Caco-2 (cell line): Measurements from ENCODE around the gene FOXF1. TPM values are rescaled to one million over a fixed set of nuclear protein-coding genes. Genes with fewer than 3 reads are reported as not detected.

Source experiments
- BruUV-seq: library from RNA; stranded (reverse); fragments of 400-500 nt; replicated peaks from 2 replicates; lab custom pipeline; 2021; lab: Mats Ljungman, UMichigan
- CTCF ChIA-PET: fragments of 300-600 bp; sonication (Branson Sonifier 250); formaldehyde crosslinking; loops from one replicate; lab custom pipeline; 2022; ENCODE audit warnings: antibody characterized with exemption; lab: Charles Lee
- POLR2A ChIA-PET: fragments of 300-600 bp; sonication (Branson Sonifier 250); formaldehyde crosslinking; loops from one replicate; lab custom pipeline; 2022; ENCODE audit warnings: antibody characterized with exemption; lab: Charles Lee
- DNase-seq, 2 experiments: peaks; one replicate each; pipeline versions ENCODE4 v3.0.0 to v3.0.0-alpha.2; 2020 to 2022
- H3K27me3 ChIP-seq: replicated peaks from 2 replicates; pipeline ENCODE4 v1.6.0; 2011; ENCODE audit warnings: low read length; ENCODE audit not compliant: control insufficient read depth, insufficient read depth
- H3K36me3 ChIP-seq: 2 replicates; pipeline ENCODE4 v1.5.1; 2011; ENCODE audit warnings: low read length; ENCODE audit not compliant: control insufficient read depth, insufficient read depth
- H3K4me1 ChIP-seq: fragments of 250-450 bp; sonication (Bioruptor Pico); 2 replicates; pipeline ENCODE4 v1.5.1; 2020; ENCODE audit warnings: mild to moderate bottlenecking
- H3K4me3 ChIP-seq: 2 replicates; pipeline ENCODE4 v1.5.1; 2011; ENCODE audit warnings: low read depth, mild to moderate bottlenecking, control low read depth, low read length
- H3K9me3 ChIP-seq: fragments of 250-450 bp; sonication (Bioruptor Pico); 2 replicates; pipeline ENCODE4 v1.5.1; 2020; ENCODE audit warnings: mild to moderate bottlenecking, moderate library complexity
- H3K27ac Mint-ChIP-seq: one replicate; pipeline ENCODE4 v1.8.0; 2022; ENCODE audit warnings: mixed read lengths; ENCODE audit not compliant: unreplicated experiment
- H3K27me3 Mint-ChIP-seq: one replicate; pipeline ENCODE4 v1.8.0; 2022; ENCODE audit warnings: mixed read lengths; ENCODE audit not compliant: insufficient read depth, unreplicated experiment
- H3K36me3 Mint-ChIP-seq: one replicate; pipeline ENCODE4 v1.8.0; 2022; ENCODE audit warnings: mild to moderate bottlenecking, mixed read lengths; ENCODE audit not compliant: insufficient read depth, unreplicated experiment
- H3K4me1 Mint-ChIP-seq: one replicate; pipeline ENCODE4 v1.8.0; 2022; ENCODE audit warnings: low read depth, mixed read lengths; ENCODE audit not compliant: unreplicated experiment
- H3K4me3 Mint-ChIP-seq: one replicate; pipeline ENCODE4 v1.8.0; 2022; ENCODE audit warnings: mild to moderate bottlenecking, moderate library complexity, mixed read lengths; ENCODE audit not compliant: unreplicated experiment
- H3K9me3 Mint-ChIP-seq: one replicate; pipeline ENCODE4 v1.8.0; 2022; ENCODE audit warnings: mixed read lengths; ENCODE audit not compliant: unreplicated experiment
- CTCF ChIP-seq, 2 experiments: fragments of 200-600 bp in 1 of 2; IDR thresholded peaks; 1 replicate in 1 of 2; 2 replicates in 1 of 2; pipeline versions ENCODE4 v1.5.1 to v1.8.0; 2011 to 2022; ENCODE audit warnings: antibody characterized with exemption in 1 of 2, control low read depth in 1 of 2, inconsistent platforms in 1 of 2, low read depth in 1 of 2, low read length in 1 of 2, mild to moderate bottlenecking in 1 of 2, moderate library complexity in 1 of 2; ENCODE audit not compliant: insufficient read depth in 1 of 2, severe bottlenecking in 1 of 2, unreplicated experiment in 1 of 2
- intact Hi-C: fragments of 100-400 bp; cut with micrococcal nuclease; formaldehyde crosslinking; loops from one replicate; pipeline ENCODE4 v1.10.0; 2022; ENCODE audit not compliant: unreplicated experiment
- total RNA-seq: library from RNA; stranded (reverse); gene quantifications from 2 replicates; pipeline ENCODE4 v1.2.3, GENCODE V29; 2022

Gene FOXF1
- total RNA-seq, 1 experiment from 2014 or later, result 0.09 TPM

GRCh38 chr16:86553356-86553755, 43.0 kb downstream of the FOXF1 start:
- no TSS peak for BruUV-seq
- H3K4me1 Mint-ChIP-seq, result peaks cover 8% of the 10 kb centered on the region
- Histone ChIP-seq H3K4me1 (no peaks in the 10 kb centered on the region), H3K27me3 (no peaks in the 10 kb centered on the region), H3K36me3 (no peaks in the 10 kb centered on the region; the same call in 1 of the 2 replicates), H3K4me3 (no peak overlapping the region), H3K9me3 (no peaks in the 10 kb centered on the region)
- no peak for DNase-seq
- no peaks in the 10 kb centered on the region for H3K27me3 Mint-ChIP-seq
- no peak for TF ChIP-seq CTCF (IDR thresholded peaks at IDR 0.05; ENCODE audit: insufficient read depth in 1 of 2, low read depth in 1 of 2, low read length in 1 of 2, severe bottlenecking in 1 of 2, unreplicated experiment in 1 of 2)
- H3K4me3 Mint-ChIP-seq, result no peak overlapping the region
- peaks cover 12% of the 10 kb centered on the region for H3K36me3 Mint-ChIP-seq
- H3K9me3 Mint-ChIP-seq, result no peaks in the 10 kb centered on the region
- POLR2A ChIA-PET, result no interaction called here
- CTCF ChIA-PET, result no interaction called here
- intact Hi-C loops, result loop anchor here (10.0 kb wide), 1 partner anchor 831 kb away; the partner anchor contains the start of gene FBXO31
- peak overlapping the region; percentile 99 for H3K27ac Mint-ChIP-seq

DNA sequence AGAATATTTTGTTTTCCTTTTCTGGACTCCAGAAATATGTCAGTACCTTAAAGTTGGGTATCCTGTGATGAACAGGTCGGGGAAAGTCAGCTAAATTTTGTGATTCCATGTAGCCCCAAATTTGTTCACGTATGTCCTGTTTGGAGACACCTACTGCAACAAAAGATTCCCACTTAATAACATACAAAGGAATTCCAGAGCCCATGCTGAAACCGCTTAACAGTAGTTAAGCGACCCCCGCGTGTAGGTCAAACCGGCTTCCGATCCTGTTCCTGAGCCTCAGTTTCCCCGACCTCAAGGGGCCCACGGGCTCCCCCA, 44.2 kb downstream of the FOXF1 start:
- Histone ChIP-seq H3K4me3 (peak overlapping the region; percentile 88), H3K27me3 (no peaks in the 10 kb centered on the region), H3K9me3 (no peaks in the 10 kb centered on the region), H3K4me1 (no peaks in the 10 kb centered on the region), H3K36me3 (no peaks in the 10 kb centered on the region; the same call in 1 of the 2 replicates)
- Mint-ChIP-seq H3K27me3 (no peaks in the 10 kb centered on the region), H3K36me3 (peaks cover 12% of the 10 kb centered on the region), H3K27ac (peak overlapping the region; percentile 99), H3K4me1 (peaks cover 8% of the 10 kb centered on the region), H3K9me3 (no peaks in the 10 kb centered on the region), H3K4me3 (peak overlapping the region; percentile 98)
- TSS peak; percentile 57 for BruUV-seq
- TF ChIP-seq CTCF (IDR thresholded peaks at IDR 0.05; ENCODE audit: insufficient read depth in 1 of 2, low read depth in 1 of 2, low read length in 1 of 2, severe bottlenecking in 1 of 2, unreplicated experiment in 1 of 2), result no peak
- intact Hi-C loops, result loop anchor here (10.0 kb wide), 1 partner anchor 830 kb away; the partner anchor contains the start of gene FBXO31
- no peak for DNase-seq
- ChIA-PET POLR2A (interaction anchor here (0.7 kb wide), 1 partner anchor 736 kb away, joined by 3 read pairs; no protein-coding TSS in a partner anchor), CTCF (no interaction called here)

DNA sequence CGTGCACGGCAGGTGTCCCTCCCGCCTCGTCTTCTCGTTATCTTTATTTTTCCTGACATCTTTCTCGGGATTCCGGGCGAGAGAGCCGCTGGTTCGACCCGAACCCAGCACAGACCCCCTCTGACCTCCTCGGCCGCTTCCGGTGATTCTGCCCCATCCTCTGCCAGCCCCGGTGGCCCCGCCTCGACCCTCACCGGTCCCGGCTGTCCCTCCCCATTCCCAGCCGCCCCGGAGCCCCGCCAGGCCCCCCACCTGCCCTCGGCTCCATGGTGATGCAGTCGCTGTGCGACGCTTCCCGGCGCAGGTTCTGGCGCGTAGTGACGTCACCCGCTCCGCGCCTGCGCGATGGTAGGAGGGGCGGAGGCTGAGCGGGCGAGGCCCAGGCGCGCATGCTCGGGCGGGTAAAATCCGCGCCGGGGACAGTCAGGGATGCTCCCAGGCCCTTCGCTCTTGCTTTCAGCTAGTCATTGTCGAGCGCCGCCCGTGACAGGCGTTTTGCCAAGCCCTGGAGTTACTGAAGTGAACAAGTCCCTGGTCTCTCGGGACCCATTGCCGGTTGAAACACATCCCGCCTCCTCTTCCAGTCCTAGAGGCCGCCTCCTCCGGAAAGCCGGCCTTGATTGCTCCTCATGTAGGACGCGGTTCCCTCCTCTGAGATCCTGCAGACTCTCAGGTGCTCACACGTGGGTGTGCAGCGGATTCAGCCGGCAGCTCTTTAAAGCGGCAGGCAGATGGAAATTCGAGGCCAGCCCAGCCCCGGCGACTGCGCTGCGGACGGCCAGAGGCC, 44.8 kb downstream of the FOXF1 start, which contains the start of gene MTHFSD:
MTHFSD (minus strand) TSS at position 319 of the 787 bp plus-strand sequence; CDS start at position 268, 51 bp downstream.
- peak; percentile 95 to 98 for DNase-seq
- no peaks in the 10 kb centered on the region for H3K36me3 ChIP-seq
- H3K4me1 Mint-ChIP-seq, result peaks cover 8% of the 10 kb centered on the region
- ChIA-PET POLR2A (interaction anchor here (0.8 kb wide), 1 partner anchor 507 kb away, joined by 3 read pairs; no protein-coding TSS in a partner anchor), CTCF (no interaction called here)
- intact Hi-C loops, result loop anchor here (10.0 kb wide), 1 partner anchor 830 kb away; the partner anchor contains the start of gene FBXO31
- peaks cover 12% of the 10 kb centered on the region for H3K36me3 Mint-ChIP-seq
- H3K9me3 Mint-ChIP-seq, result no peaks in the 10 kb centered on the region
- no peaks in the 10 kb centered on the region for H3K4me1 ChIP-seq
- peak within 1 kb of the TSS; percentile 98 for H3K4me3 Mint-ChIP-seq
- TSS peak; percentile 88 for BruUV-seq
- no peaks in the 10 kb centered on the region for H3K9me3 ChIP-seq
- H3K4me3 ChIP-seq, result peak within 1 kb of the TSS; percentile 88
- H3K27me3 ChIP-seq, result no peaks in the 10 kb centered on the region
- no peaks in the 10 kb centered on the region for H3K27me3 Mint-ChIP-seq
- TF ChIP-seq CTCF (IDR thresholded peaks at IDR 0.05; ENCODE audit: insufficient read depth in 1 of 2, low read depth in 1 of 2, low read length in 1 of 2, severe bottlenecking in 1 of 2, unreplicated experiment in 1 of 2), result no peak
- H3K27ac Mint-ChIP-seq, result peak within 1 kb of the TSS; percentile 99
